Measurements from ENCODE around the gene ZKSCAN4. TPM values are rescaled to one million over a fixed set of nuclear protein-coding genes. Genes with fewer than 3 reads are reported as not detected.

ZKSCAN4 gene
- total RNA-seq, 4 donors from 2014 or later = 1.7 to 5.4 (median 4.4) TPM

DNA sequence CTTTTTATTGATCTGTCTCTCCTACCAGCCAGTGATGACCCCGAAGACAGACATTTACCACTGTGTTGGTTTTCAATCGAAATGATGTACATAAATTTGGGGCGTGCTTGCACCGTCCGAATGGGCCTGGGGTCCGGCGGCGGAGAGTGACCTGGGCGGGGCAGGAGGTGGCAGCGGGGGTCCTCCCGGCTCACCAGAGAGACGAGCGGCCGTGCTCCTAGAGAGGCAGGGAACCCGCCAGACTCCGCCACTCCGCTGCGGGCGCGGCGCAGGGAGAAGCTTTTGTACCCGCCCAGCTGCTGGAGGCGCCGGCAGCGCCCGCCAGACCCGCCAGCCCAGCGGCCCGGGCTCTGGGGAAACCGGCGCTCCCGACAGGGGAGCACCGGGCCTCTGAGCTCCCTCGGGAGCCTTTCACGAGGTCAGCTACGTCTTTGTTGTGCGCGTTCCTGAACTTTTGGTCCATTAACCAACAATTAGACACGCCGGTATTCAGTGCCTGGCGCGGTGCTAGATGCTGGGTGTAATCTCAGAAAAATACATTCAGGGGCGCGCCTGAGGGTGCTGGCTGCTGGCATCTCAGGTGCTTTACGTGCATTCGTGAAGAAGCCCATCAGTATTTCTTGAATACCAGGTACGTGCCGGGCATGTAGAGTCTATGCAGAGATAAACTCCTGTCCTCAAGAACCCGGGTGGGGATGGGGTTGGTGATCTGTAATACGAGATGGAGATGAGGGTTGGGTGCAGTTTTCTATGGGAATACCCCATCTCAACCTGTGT lies 29.4 kb upstream of the ZKSCAN4 start, which contains the start of gene PGBD1:
Gene PGBD1, plus strand, starts transcription at position 285 of the 777 bp plus-strand sequence. CDS start 2,242 bp downstream, outside the sequence.
- peak; percentile 34 to 68 for TF ChIP-seq POLR2AphosphoS5 (IDR thresholded peaks at IDR 0.05)
- TF ChIP-seq CTCF (IDR thresholded peaks at IDR 0.05) = no peak
- Histone ChIP-seq H3K4me3 (peak within 1 kb of the TSS; percentile 69 to 77 (median 76)), H3K9me3 (peaks cover 0 to 6% (median 0%) of the 10 kb centered on the region in 4 donors), H3K27me3 (no peaks in the 10 kb centered on the region), H3K4me1 (peaks cover 6 to 17% (median 14%) of the 10 kb centered on the region in 4 donors), H3K36me3 (peaks cover 5 to 42% (median 37%) of the 10 kb centered on the region in 4 donors), H3K27ac (replicated peaks in 1 of 4) (peak within 1 kb of the TSS; percentile 74 to 81 (median 79))
- DNase-seq (ENCODE audit: extremely low spot score) = no peak
- intact Hi-C loops (cut with DNase I) = loop anchor here (5.0 kb wide), 1 partner anchor 51 kb away; no protein-coding TSS in a partner anchor
- WGBS = 0% methylated on average over 20 of the region's 50 CpGs

DNA sequence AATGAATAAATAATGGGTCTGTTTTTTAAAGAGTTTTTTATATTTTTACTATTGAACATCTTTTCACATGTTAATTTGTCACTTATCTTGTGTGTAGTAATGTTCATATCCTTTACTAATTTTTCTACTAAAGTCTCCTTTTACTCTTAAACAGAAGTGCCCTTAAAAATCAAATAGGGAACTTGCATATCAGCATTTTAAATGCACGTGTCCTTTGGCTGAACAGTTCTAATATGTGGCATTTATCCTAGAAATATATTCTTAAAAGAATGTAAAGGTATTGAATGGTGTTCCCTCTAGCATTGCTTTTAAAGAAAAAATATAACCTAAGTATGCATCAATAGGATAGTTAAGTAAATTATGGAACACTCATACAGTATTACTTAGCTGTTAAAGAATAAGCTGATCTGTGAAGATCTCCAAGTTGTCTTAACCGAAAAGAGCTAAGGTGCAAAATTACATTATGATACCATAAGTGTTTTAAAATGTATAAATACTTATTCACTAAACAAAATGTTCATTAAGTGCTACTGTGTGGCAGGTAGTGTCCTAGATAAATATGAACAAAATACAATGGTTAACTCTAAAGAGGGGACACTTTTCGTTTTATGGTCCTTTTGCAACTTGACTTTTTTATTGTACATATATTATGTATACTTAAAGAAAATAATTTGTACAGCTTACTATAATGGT lies 28.7 kb upstream of the ZKSCAN4 start:
- peaks cover 0 to 6% (median 0%) of the 10 kb centered on the region in 4 donors for H3K9me3 ChIP-seq
- no peak for TF ChIP-seq CTCF (IDR thresholded peaks at IDR 0.05)
- TF ChIP-seq EP300 (IDR thresholded peaks at IDR 0.05) = no peak
- TF ChIP-seq POLR2A (IDR thresholded peaks at IDR 0.05; ENCODE audit: low read depth) = no peak
- H3K27me3 ChIP-seq = no peaks in the 10 kb centered on the region
- WGBS = 38% methylated on average over 3 of the region's 3 CpGs
- no peak for DNase-seq (ENCODE audit: extremely low spot score)
- H3K4me1 ChIP-seq = peaks cover 6 to 17% (median 14%) of the 10 kb centered on the region in 4 donors
- H3K27ac ChIP-seq (replicated peaks in 1 of 4) = peak overlapping the region in 3 of 4 donors; percentile 74 to 80 (median 78)
- H3K4me3 ChIP-seq = peak overlapping the region; percentile 69 to 77 (median 76)
- intact Hi-C loops (cut with DNase I) = loop anchor here (5.0 kb wide), 1 partner anchor 52 kb away; no protein-coding TSS in a partner anchor
- peaks cover 12 to 42% (median 39%) of the 10 kb centered on the region in 4 donors for H3K36me3 ChIP-seq

DNA sequence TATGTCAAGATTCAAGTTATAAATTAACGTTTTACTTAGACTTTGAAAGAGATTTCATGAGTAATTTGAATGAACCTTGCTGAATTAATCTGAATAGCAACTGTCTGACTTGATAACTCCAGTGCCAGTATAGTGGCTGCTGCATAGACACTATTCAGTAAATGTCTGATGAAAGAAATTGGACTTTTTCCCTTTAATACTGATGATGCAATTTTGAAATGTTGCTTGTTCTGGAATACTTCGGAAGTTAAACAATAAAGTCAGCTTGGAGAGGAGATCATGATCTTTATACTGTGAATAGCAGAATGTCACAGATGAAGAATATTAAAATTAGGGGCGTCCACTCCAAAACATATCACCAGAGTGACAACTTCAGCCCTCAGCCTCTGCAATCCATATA lies 25.7 kb upstream of the ZKSCAN4 start:
- H3K36me3 ChIP-seq = peaks cover 25 to 51% (median 46%) of the 10 kb centered on the region in 4 donors

DNA sequence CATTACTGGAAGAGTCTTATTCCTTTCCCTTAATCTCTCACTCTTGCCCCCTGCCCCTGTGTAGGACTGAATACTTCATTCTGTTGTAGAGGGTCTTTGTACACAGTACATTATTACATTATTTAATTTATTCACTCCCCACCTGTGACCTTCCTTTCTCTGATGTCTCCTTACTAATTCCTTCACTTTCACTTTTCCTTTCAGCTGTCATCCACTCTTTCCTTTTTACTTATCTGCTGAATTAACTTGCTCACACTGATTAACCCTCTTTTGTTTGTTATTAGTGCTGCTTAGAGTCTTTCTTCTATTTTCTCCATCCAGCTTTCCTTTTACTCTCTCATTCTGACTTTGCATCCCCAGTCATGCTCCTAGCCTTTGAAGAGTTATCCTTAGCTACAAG lies 22.8 kb upstream of the ZKSCAN4 start:
- Histone ChIP-seq H3K4me1 (peaks cover 0 to under 1% (median under 1%) of the 10 kb centered on the region in 4 donors), H3K36me3 (peaks cover 29 to 68% (median 58%) of the 10 kb centered on the region in 4 donors), H3K27me3 (no peaks in the 10 kb centered on the region), H3K9me3 (no peaks in the 10 kb centered on the region), H3K27ac (replicated peaks in 1 of 4) (no peak overlapping the region), H3K4me3 (no peak overlapping the region)
- DNase-seq (ENCODE audit: extremely low spot score) = no peak
- intact Hi-C loops (cut with DNase I) = loop anchor here (5.0 kb wide), 1 partner anchor 82 kb away; no protein-coding TSS in a partner anchor
- TF ChIP-seq POLR2A (IDR thresholded peaks at IDR 0.05; ENCODE audit: low read depth) (no peak), EP300 (IDR thresholded peaks at IDR 0.05) (no peak), CTCF (IDR thresholded peaks at IDR 0.05) (no peak), POLR2AphosphoS5 (IDR thresholded peaks at IDR 0.05) (no peak)

More for the DNA sequence above, 25.7 kb upstream of the ZKSCAN4 start:
- WGBS = 80% methylated on average over 3 of the region's 3 CpGs
- Histone ChIP-seq H3K27me3 (no peaks in the 10 kb centered on the region), H3K9me3 (peaks cover 0 to under 1% (median 0%) of the 10 kb centered on the region in 4 donors), H3K27ac (replicated peaks in 1 of 4) (no peak overlapping the region), H3K4me1 (peaks cover 6 to 16% (median 14%) of the 10 kb centered on the region in 4 donors), H3K4me3 (no peak overlapping the region)
- no peak for DNase-seq (ENCODE audit: extremely low spot score)
- intact Hi-C loops (cut with DNase I) = loop anchor here (5.0 kb wide), 1 partner anchor 80 kb away; no protein-coding TSS in a partner anchor
- TF ChIP-seq POLR2A (IDR thresholded peaks at IDR 0.05; ENCODE audit: low read depth) = no peak
- no peak for TF ChIP-seq CTCF (IDR thresholded peaks at IDR 0.05)
- TF ChIP-seq POLR2AphosphoS5 (IDR thresholded peaks at IDR 0.05) = no peak
- TF ChIP-seq EP300 (IDR thresholded peaks at IDR 0.05) = no peak
